OCI-LY3 (cell line): ENCODE results near the gene CLEC16A.

Experiments
- CTCF ChIP-seq: fragments of 200-600, 300-600 bp; sonication (generic); IDR thresholded peaks from 2 replicates; pipeline ENCODE4 v1.5.1; 2014; ENCODE audit warnings: antibody characterized with exemption, low read length, low read depth
- EZH2phosphoT487 ChIP-seq: fragments of 200-600 bp; shearing (Covaris generic); IDR thresholded peaks from 2 replicates; pipeline ENCODE4 v1.6.1; 2018; ENCODE audit warnings: antibody characterized with exemption, mixed run types, low read depth

- TF ChIP-seq CTCF (no peak), EZH2phosphoT487 (no peak)
Measured at GRCh38 chr16:11143372-11144035, 199.1 kb downstream of the CLEC16A start.
